ENCODE data around the gene PCSK4. TPM values are rescaled to one million over a fixed set of nuclear protein-coding genes. Genes with fewer than 3 reads are reported as not detected.
A peak's percentile ranks its signal among the peaks of the same experiment; 100 is the strongest.

PCSK4 gene
- total RNA-seq, 1 experiment from 2014 or later, result 9.1 TPM

DNA sequence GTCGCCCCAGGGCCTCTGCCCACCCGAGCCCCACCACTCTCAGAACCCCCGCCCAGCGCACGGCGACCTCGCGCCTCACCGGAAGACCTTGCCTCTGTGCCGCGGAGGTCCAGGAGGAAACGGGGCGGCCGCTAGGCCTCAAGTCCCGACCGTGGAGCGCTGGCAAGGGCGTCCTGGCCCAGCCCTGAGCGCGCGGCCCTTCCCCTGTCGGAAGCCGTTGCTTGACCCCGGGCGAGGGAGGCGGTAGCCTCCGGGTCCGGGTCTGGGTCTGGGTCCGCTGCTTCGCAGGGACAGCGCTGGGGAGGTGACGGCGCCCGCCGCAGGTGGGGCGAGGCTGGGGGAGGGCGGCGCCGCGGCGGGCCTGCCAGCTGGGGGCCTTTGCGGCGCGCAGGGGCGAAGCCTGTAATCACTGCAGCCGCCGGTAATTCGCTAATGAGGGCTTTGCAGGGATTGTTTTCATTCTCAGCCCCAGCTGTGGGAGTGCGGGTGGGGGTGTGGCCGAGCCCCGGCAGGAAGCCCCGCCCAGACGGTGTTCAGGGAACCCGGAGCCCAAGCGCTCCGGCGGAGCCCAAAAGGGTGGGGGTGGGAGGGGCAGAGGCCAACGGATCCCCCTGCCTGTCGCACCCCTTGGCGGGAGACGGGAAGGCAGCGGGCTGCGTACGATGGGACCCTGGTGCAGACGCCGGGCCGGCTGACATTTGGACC lies 19.7 kb downstream of the PCSK4 start:
- no peak overlapping the region for H2AK5ac ChIP-seq (ENCODE audit: insufficient read length, low read length)
- DNase-seq, result peak; percentile 79
- H3K9ac ChIP-seq (ENCODE audit: extremely low read depth, insufficient read length, low read length), result no peak overlapping the region
- H4K20me1 ChIP-seq (ENCODE audit: control insufficient read depth, insufficient read depth, insufficient read length), result peaks cover 3% of the 10 kb centered on the region
- no peak overlapping the region for H3K14ac ChIP-seq (ENCODE audit: insufficient read depth, low read length)
- Mint-ChIP-seq H3K4me3 (peak overlapping the region; percentile 14 to 75; a peak in 4 of 5 replicates), H3K27me3 (ENCODE audit: low read depth) (peaks cover 67% of the 10 kb centered on the region), H3K36me3 (ENCODE audit: insufficient read depth in 1 of 3, low read depth in 3 of 3) (no peaks in the 10 kb centered on the region), H3K27ac (no peak overlapping the region), H3K9me3 (no peaks in the 10 kb centered on the region), H3K4me1 (peaks cover 2 to 9% of the 10 kb centered on the region in 2 experiments; a peak in 3 of 4 replicates)
- no peaks in the 10 kb centered on the region for H3K79me1 ChIP-seq (ENCODE audit: insufficient read depth, low read depth, low read length, poor library complexity, severe bottlenecking)
- no peak overlapping the region for H4K8ac ChIP-seq (replicated peaks; ENCODE audit: insufficient read length, low read depth, low read length)
- H3K27ac ChIP-seq (ENCODE audit: insufficient read length, low read depth, low read length), result no peak overlapping the region
- no peak overlapping the region for H4K91ac ChIP-seq (ENCODE audit: insufficient read length, low read depth, low read length)
- H3K27me3 ChIP-seq (ENCODE audit: insufficient read depth, low read length), result peaks cover 49% of the 10 kb centered on the region
- H4K5ac ChIP-seq (ENCODE audit: insufficient read length, low read depth, low read length), result no peak overlapping the region
- H3T11ph ChIP-seq (ENCODE audit: low read length), result no peak overlapping the region
- no peak overlapping the region for H3K4ac ChIP-seq (ENCODE audit: low read depth, low read length)
- H3K9me3 ChIP-seq (ENCODE audit: control insufficient read depth, low read depth, low read length), result no peaks in the 10 kb centered on the region
- peak overlapping the region; percentile 11 for H3K4me2 ChIP-seq (ENCODE audit: insufficient read depth, insufficient read length, low read length)
- WGBS (ENCODE audit: extremely low coverage, insufficient read length, low lambda C conversion rate), result no CpG with 5 or more reads among the region's 67 CpGs
- H3K4me1 ChIP-seq (ENCODE audit: insufficient read depth, low read length), result no peaks in the 10 kb centered on the region
- no peaks in the 10 kb centered on the region for H3K79me2 ChIP-seq (ENCODE audit: insufficient read depth, low read length)
- H2BK120ac ChIP-seq (ENCODE audit: low read depth, low read length, poor library complexity, severe bottlenecking), result no peak overlapping the region
- H2BK20ac ChIP-seq (ENCODE audit: low read depth, low read length, poor library complexity, severe bottlenecking), result no peak overlapping the region
- H3K23me2 ChIP-seq (ENCODE audit: insufficient read length, low read depth, low read length, poor library complexity, severe bottlenecking), result peaks cover 9% of the 10 kb centered on the region
- no peak overlapping the region for H3K56ac ChIP-seq (ENCODE audit: insufficient read length, low read depth, low read length)
- H2BK5ac ChIP-seq (ENCODE audit: insufficient read length, low read length), result no peak overlapping the region
- no peak overlapping the region for H3K23ac ChIP-seq (ENCODE audit: insufficient read length, low read depth, low read length)
- H3K18ac ChIP-seq (ENCODE audit: insufficient read length, low read depth, low read length), result no peak overlapping the region
- no peak overlapping the region for H2AFZ ChIP-seq (ENCODE audit: low read length)
- no peak overlapping the region for H2BK12ac ChIP-seq (ENCODE audit: insufficient read length, low read depth, low read length)
- TF ChIP-seq, protein P1, sequence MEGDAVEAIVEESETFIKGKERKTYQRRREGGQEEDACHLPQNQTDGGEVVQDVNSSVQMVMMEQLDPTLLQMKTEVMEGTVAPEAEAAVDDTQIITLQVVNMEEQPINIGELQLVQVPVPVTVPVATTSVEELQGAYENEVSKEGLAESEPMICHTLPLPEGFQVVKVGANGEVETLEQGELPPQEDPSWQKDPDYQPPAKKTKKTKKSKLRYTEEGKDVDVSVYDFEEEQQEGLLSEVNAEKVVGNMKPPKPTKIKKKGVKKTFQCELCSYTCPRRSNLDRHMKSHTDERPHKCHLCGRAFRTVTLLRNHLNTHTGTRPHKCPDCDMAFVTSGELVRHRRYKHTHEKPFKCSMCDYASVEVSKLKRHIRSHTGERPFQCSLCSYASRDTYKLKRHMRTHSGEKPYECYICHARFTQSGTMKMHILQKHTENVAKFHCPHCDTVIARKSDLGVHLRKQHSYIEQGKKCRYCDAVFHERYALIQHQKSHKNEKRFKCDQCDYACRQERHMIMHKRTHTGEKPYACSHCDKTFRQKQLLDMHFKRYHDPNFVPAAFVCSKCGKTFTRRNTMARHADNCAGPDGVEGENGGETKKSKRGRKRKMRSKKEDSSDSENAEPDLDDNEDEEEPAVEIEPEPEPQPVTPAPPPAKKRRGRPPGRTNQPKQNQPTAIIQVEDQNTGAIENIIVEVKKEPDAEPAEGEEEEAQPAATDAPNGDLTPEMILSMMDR (conservative IDR thresholded peaks at IDR 0.05), result no peak
- H2BK15ac ChIP-seq (ENCODE audit: low read depth, low read length), result no peak overlapping the region
